ENCODE measurements around the gene TMEM243.

The TMEM243 gene

DNA sequence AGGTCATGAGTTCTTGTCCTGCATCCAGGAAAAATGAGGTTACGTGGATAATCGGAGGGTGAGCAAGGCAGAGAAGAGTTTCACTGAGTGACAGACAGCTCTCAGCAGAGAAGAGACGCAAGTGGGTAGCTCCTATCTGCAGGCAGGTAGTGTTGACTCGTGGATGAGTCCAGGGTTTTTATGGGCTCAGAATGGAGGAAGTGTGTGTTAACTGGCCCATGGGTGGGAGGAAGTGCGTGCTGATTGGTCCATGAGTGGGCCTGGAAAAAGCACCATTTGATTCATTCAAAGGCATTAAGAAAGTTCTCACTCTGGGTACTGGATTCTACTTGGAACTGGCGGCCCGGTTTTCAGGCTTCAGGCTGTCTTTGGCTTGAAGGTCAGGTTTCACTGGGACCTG, 72.0 kb downstream of the TMEM243 start:
- Histone ChIP-seq H3K27me3 (replicated peaks) (no peaks in the 10 kb centered on the region), H3K27ac (no peak overlapping the region), H3K4me3 (ENCODE audit: low read depth, low read length) (no peak overlapping the region), H3K36me3 (replicated peaks) (no peaks in the 10 kb centered on the region)
- no peak for DNase-seq
- TF ChIP-seq, protein P1, sequence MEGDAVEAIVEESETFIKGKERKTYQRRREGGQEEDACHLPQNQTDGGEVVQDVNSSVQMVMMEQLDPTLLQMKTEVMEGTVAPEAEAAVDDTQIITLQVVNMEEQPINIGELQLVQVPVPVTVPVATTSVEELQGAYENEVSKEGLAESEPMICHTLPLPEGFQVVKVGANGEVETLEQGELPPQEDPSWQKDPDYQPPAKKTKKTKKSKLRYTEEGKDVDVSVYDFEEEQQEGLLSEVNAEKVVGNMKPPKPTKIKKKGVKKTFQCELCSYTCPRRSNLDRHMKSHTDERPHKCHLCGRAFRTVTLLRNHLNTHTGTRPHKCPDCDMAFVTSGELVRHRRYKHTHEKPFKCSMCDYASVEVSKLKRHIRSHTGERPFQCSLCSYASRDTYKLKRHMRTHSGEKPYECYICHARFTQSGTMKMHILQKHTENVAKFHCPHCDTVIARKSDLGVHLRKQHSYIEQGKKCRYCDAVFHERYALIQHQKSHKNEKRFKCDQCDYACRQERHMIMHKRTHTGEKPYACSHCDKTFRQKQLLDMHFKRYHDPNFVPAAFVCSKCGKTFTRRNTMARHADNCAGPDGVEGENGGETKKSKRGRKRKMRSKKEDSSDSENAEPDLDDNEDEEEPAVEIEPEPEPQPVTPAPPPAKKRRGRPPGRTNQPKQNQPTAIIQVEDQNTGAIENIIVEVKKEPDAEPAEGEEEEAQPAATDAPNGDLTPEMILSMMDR (IDR thresholded peaks at IDR 0.05; ENCODE audit: low read depth, low read length, missing control alignments) = no peak
- in situ Hi-C loops (cut with HindIII; ENCODE audit: low pct_ligation_motif_present, low sequenced_read_pairs) = no loop called here

GRCh38 chr7:87146740-87147386, 72.7 kb downstream of the TMEM243 start:
- Histone ChIP-seq H3K27me3 (replicated peaks) (no peaks in the 10 kb centered on the region), H3K27ac (no peak overlapping the region), H3K36me3 (replicated peaks) (no peaks in the 10 kb centered on the region), H3K4me3 (ENCODE audit: low read depth, low read length) (no peak overlapping the region)
- in situ Hi-C loops (cut with HindIII; ENCODE audit: low pct_ligation_motif_present, low sequenced_read_pairs) = no loop called here
- no peak for DNase-seq
- TF ChIP-seq, protein P1 (IDR thresholded peaks at IDR 0.05; ENCODE audit: low read depth, low read length, missing control alignments) = no peak

Data from brain microvascular endothelial cell (primary cell).